Cardiac muscle cell (in vitro differentiated cells and primary cell): ENCODE results near the gene NFIC. TPM values are rescaled to one million over a fixed set of nuclear protein-coding genes. Genes with fewer than 3 reads are reported as not detected.

ENCODE experiments used
- DNase-seq, 2 donors: peaks; one replicate each; pipeline versions ENCODE4 v3.0.0 to v3.0.0-alpha.2; 2010 to 2017; ENCODE audit warnings: low read depth in 1 of 2, low spot score in 1 of 2
- H3K27ac ChIP-seq: fragments of 200-600 bp; sonication (generic); 2 replicates; pipeline ENCODE4 v1.5.1; 2016
- H3K27me3 ChIP-seq: fragments of 200-600 bp; sonication (generic); 2 replicates; pipeline ENCODE4 v1.6.0; 2016; ENCODE audit warnings: control low read depth
- H3K36me3 ChIP-seq: fragments of 200-600 bp; sonication (generic); 2 replicates; pipeline ENCODE4 v1.5.1; 2016; ENCODE audit warnings: control low read depth
- H3K4me1 ChIP-seq: fragments of 200-600 bp; sonication (generic); 2 replicates; pipeline ENCODE4 v1.8.1; 2017; ENCODE audit warnings: low read depth, mild to moderate bottlenecking, mixed run types
- H3K4me3 ChIP-seq: fragments of 200-600 bp; sonication (generic); 2 replicates; pipeline ENCODE4 v1.5.1; 2016; ENCODE audit warnings: mild to moderate bottlenecking
- H3K9me3 ChIP-seq: fragments of 200-600 bp; sonication (generic); 2 replicates; pipeline ENCODE4 v1.5.1; 2017; ENCODE audit warnings: low read depth, mild to moderate bottlenecking, control low read depth
- CTCF ChIP-seq: IDR thresholded peaks from 2 replicates; pipeline ENCODE4 v1.5.1; 2012; ENCODE audit warnings: low read depth, mild to moderate bottlenecking, low read length
- polyA plus RNA-seq: library from polyadenylated mRNA; unstranded; fragments of >200 nt; fragmentation: Nextera tagmentation; extraction: Ambion mirVana; gene quantifications from 2 replicates; pipeline ENCODE4 v1.2.1, GENCODE V29; 2016
- total RNA-seq: library from RNA; depleted of rRNA; stranded (reverse); fragments of >200 nt; gene quantifications from 2 replicates; pipeline ENCODE4 v1.2.3, GENCODE V29; 2016

NFIC gene
- total and polyA plus RNA-seq, 2 experiments from 2014 or later = 32.7 to 46.1 TPM

GRCh38 chr19:3335431-3336350 is 30.7 kb upstream of the NFIC start:
- DNase-seq = peak in 1 of 2 donors; percentile 71
- Histone ChIP-seq H3K9me3 (no peaks in the 10 kb centered on the region), H3K4me3 (no peak overlapping the region), H3K4me1 (no peaks in the 10 kb centered on the region), H3K27me3 (peaks cover 21% of the 10 kb centered on the region), H3K36me3 (no peaks in the 10 kb centered on the region), H3K27ac (no peak overlapping the region)
- TF ChIP-seq CTCF = no peak

DNA sequence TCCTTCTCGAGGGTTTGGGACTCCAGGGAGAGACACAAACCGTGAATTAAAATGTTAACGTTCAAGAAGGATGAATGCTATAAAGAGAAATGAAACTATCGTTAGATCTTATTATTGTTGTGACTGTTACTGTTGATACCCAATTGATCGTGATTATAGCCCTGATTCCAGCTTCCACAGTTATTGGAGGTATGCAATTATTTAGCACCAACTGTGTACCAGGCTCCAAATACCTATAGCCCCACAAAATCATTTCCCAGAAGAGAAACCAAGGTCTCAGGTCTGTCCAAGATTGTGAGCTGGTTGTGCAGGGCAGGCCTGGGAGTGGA is 30.1 kb upstream of the NFIC start:
- H3K27me3 ChIP-seq = peaks cover 14% of the 10 kb centered on the region

DNA sequence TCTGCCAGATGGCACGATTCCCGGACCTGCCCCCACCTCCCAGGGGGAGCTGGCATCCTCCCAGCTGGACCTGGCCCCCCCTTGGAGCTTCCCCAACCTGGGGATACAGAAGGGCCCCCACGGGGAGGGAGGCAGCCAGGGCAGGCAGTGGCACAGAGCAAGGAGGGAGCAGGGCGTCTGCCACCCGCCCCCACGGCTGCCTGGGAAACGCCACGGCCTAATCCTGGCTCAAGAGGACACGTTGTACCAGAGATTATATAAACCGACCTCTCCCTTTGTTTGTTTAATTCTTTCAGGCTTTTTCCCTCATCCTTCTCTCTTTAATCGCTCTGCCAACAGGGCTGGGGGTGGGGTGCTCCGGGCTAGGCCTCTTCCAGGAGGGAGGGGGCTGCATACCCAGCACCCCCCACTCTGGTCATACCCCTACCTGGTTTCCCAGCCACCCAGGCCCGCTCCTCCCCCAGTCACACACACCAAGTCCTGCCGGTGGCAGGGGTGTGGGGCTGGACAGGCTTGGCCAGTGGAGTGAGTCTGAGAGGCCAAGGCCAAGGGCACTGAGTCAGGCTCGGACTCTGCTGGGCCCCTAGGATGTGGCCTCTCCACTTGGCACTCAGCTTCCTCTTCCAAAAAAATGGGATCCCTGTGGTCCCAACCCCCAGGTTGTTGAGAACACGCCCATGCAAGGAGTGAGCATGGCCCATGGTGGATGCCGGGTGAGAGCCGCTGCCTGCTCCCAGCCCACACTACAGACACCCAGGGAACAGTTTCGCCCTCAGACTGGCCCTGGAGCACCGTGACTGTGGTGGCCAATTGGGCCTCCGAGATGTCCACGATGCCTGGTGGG is 29.5 kb upstream of the NFIC start:
- no peak for TF ChIP-seq CTCF
- Histone ChIP-seq H3K36me3 (no peaks in the 10 kb centered on the region), H3K27me3 (peaks cover 11% of the 10 kb centered on the region), H3K27ac (no peak overlapping the region), H3K4me3 (no peak overlapping the region), H3K9me3 (no peaks in the 10 kb centered on the region), H3K4me1 (no peaks in the 10 kb centered on the region)
- peak in 1 of 2 donors; percentile 92 for DNase-seq

More for the DNA sequence above, 30.1 kb upstream of the NFIC start:
- no peak for DNase-seq
- Histone ChIP-seq H3K36me3 (no peaks in the 10 kb centered on the region), H3K4me1 (no peaks in the 10 kb centered on the region), H3K27ac (no peak overlapping the region), H3K4me3 (no peak overlapping the region), H3K9me3 (no peaks in the 10 kb centered on the region)
- TF ChIP-seq CTCF = no peak

DNA sequence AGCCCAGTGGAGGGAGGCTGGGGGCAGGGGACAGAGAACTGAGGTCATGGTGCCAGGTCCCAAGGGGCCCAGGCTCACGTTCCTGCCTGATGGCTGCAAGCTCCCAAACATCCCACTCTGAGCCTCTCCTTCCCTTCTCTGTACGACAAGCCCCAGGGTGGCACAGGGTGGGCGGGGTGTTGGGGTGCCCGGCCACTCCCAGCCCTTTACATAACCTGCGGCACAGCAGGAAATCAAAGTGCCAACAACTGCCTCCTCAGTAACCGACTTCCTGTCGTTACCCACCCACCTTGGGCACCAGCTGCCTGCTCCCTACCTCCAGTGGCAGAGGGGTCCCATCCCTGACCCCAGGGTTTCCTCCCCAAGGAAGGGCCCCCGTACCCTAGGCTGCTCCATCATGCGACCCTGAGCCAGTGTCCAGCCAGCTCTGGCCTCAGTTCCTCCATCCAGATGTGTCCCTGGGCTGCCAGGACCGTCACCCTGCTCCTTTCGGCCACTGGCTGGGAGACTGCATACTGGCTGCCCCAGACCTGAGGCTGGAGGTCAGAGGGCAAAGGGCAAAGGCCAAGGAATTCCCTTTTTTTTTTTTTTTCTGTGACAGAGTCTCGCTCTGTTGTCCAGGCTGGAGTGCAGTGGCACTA is 27.7 kb upstream of the NFIC start:
- Histone ChIP-seq H3K36me3 (no peaks in the 10 kb centered on the region), H3K27me3 (peaks cover under 1% of the 10 kb centered on the region), H3K4me3 (no peak overlapping the region), H3K9me3 (no peaks in the 10 kb centered on the region), H3K4me1 (no peaks in the 10 kb centered on the region), H3K27ac (no peak overlapping the region)
- DNase-seq = no peak
- no peak for TF ChIP-seq CTCF

DNA sequence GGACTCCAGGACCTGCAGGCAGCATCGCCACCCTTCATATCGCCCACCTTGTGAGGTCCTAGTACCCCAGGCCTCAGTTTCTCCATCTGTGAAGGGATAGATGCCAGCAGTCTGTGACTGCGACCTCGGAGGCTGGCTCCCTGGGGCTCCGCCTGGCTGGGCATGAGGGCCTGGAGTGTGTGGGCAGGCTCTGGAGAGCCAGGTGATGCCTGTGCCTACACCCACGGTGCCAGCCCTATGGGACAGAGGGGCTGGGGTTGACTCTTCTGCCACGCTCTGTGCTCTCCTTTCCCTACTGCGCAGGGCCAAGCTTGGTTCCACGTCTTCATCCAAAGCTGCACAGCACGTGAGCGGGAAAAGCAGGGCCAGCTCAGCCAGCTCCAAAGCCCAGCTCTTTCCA is 26.0 kb upstream of the NFIC start:
- Histone ChIP-seq H3K27me3 (no peaks in the 10 kb centered on the region), H3K4me1 (no peaks in the 10 kb centered on the region), H3K36me3 (no peaks in the 10 kb centered on the region), H3K4me3 (no peak overlapping the region), H3K9me3 (no peaks in the 10 kb centered on the region), H3K27ac (no peak overlapping the region)
- no peak for DNase-seq
- no peak for TF ChIP-seq CTCF
